ENCODE measurements around the gene BANF1.
A peak's percentile ranks its signal among the peaks of the same experiment; 100 is the strongest.

BANF1 gene

DNA sequence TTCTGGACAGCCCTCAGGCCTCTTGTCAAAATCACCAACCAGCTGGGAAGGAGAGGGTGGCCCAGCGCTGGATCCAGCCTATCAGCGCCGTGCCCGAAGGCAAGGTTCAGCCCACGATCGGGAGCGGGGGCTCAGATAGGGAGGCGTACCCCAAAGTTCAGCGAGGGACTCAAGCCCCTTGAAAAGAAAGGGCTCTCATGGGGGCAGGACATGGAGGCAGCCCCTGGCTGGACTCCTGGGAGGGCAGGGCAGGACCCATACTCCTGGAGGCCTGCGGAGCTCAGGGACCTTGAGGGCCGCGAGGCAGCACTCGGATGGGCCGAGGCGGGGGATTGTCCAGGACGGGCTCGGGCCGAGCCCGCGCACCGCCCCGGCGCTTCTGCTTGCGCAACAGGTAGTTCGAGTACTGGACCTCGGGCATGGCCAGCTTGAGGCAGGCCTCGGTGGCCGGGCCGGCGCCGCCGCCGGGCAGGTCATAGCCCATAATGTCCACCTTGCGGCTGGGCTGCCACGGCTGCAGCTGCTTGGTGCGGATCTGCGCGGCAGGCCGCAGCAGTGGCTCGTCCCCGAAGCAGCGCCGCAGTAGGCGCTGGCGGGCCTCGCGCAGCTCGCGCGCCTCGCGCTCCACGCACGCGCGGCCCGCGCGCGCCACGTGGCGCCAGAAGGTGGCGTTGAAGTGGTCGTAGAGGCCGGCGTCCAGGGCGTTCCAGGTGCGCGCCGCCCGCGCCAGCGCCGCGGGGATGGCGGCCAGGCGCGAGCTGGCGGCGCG, 40.1 kb downstream of the BANF1 start:
- DNase-seq = no peak

DNA sequence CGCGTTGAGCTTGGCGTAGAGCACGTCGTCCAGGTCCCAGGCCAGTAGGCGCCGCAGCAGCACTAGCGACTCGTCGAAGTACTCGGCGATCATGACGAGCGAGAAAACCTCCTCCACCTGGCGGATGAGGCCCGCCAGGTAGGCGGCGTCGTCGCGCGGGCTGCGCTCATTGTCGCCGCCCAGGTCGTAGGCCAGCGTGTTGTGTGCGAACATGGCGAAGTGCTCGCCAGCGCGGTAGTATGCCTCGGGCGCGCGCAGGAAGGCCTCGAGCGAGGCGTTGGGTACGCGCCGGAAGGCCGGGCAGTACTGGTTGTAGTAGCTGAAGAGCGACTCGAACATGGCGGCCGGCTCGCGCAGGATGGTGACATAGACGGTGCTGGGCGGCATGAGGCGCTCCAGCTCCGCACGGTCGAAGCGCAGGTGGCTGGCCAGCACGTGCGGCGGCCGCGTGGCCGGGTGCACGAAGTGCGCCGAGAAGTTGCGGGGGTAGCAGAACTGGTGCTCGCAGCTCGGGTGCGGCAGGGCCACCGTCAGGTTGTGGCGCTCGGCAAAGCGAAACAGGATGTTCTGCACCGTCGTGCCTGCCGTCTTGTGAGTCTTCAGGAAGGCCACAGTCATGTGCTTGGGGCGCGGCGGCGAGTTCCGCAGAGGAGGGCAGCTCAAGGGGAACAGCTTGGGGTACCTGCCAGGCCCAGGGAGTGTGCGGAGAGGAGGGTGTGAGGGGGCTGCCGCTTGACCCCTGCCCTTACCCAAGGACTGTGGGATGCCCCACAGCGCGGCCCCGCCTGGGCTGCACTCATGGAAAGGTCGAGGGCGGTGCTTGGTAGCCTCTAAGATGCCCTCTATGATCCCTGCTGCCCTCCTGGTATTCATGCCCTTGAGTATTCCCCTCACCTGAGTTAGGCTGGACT, 40.9 kb downstream of the BANF1 start:
- no peak for DNase-seq

- DNase-seq = peak; percentile 23
Observed at GRCh38 chr11:66044757-66045156, 42.5 kb downstream of the BANF1 start.

GRCh38 chr11:66045177-66045639, 42.9 kb downstream of the BANF1 start:
- DNase-seq = peak; percentile 85

DNA sequence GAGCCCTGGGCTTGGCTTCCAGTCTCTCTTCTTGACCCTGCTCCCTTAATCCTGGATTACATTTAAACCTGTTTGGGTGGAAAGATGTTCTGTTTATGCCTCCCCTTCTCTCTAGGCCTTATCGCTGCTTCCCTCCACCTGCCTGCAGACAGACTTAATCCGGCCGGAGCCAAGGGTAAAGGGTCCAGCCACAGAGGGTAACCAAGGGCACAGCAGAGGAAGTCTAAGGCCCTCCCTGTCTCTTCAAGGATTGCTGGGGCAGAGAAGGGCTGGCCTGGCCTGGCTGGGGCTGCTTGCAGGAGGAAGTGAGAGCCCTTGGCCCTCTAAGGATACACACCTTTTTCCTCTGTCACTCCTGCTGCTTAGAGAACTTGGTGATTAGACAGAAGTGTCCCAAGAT, 44.6 kb downstream of the BANF1 start:
- no peak for DNase-seq

DNA sequence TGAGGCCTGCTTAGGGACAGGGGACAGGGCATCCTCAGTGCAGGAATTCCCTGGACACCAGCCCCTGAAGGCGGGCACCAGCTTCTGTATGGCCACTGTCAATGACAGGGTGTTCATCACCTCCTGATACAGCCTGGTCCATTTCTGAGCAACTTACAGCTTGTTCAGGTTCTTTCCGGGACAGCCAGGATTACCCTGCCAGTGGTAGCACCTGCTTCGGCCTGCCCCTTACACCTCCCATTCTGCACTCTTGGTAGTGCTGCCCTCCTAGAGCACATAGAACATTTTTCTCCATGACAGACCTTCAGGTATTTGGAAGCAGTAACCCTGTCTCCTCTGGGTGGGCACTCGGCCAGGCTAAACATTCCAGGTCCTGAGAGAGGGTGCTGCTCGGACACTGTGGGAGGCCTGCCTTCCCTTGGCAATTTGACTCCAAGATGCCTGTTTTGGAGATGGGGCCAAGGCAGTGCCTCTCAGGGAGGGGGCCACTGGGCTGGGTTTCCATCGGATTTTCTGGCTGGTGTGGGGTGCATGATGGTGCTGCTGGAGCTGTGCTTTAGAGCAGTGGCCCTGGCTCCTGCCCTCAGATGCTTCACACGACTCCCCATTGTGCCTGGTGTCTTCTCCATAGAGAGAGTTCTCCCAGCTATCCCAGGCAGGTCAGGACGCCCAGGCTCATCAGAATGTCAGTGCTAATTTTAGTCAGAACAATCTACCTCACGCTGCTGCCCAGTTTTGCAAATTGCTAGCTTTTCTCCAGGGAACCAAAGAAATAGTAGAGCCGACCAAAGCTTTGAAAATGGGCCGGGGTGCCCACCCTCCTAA, 45.5 kb downstream of the BANF1 start:
- DNase-seq = no peak

- DNase-seq = no peak
Observed at GRCh38 chr11:66048547-66049323, 46.4 kb downstream of the BANF1 start, which contains the start of gene GAL3ST3. GAL3ST3 (minus strand) TSS chr11:66049161; CDS start chr11:66045415, 3,746 bp downstream.

- no peak for DNase-seq
Observed at GRCh38 chr11:66050581-66051231, 48.4 kb downstream of the BANF1 start.

DNA sequence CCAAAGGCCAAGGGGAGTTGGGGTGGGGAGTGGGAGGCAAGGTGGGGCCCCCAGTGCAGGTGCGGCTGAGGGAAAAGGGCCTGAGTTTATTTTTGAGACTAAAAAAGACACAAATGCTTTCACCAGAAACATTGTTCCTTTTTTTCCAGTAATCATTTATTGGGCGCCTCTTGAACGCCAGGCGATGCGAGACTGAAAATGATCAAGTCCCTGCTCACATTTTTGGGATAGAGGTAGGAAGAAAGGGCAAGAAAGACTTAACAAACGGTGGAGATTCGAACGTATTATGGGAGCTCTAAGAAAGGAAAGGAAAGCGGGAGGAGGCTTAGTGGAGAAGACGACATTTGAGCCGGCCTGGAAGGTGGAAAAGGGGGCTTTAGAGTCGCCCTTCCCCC, 49.1 kb downstream of the BANF1 start:
- no peak for DNase-seq

- peak; percentile 93 for DNase-seq
Observed at GRCh38 chr11:66051766-66052663, 49.7 kb downstream of the BANF1 start, which contains the start of gene SF3B2. SF3B2 (plus strand) TSS chr11:66052364; CDS start chr11:66052385, 21 bp downstream.

- no peak for DNase-seq
Observed at GRCh38 chr11:66052664-66052982, 50.3 kb downstream of the BANF1 start.
